ENCODE data around the gene SREBF1.

Gene SREBF1

GRCh38 chr17:17839791-17840707 lies 3.3 kb upstream of the SREBF1 start:
- DNase-seq = peak; percentile 85

GRCh38 chr17:17837966-17838962 lies 1.5 kb upstream of the SREBF1 start:
- DNase-seq = peak; percentile 43

GRCh38 chr17:17837380-17837821 lies 615 bp upstream of the SREBF1 start:
- DNase-seq = no peak

GRCh38 chr17:17836250-17836817 lies 452 bp downstream of the SREBF1 start:
- DNase-seq = peak; percentile 92

- DNase-seq = no peak
Measured at GRCh38 chr17:17835415-17836249, 1.2 kb downstream of the SREBF1 start.

- DNase-seq = no peak
Measured at GRCh38 chr17:17834974-17835373, 1.8 kb downstream of the SREBF1 start.

GRCh38 chr17:17833658-17834357 lies 3.0 kb downstream of the SREBF1 start:
- no peak for DNase-seq

GRCh38 chr17:17832032-17832363 lies 4.8 kb downstream of the SREBF1 start:
- DNase-seq = no peak

- no peak for DNase-seq
Measured at GRCh38 chr17:17831208-17832031, 5.4 kb downstream of the SREBF1 start.

- DNase-seq = no peak
Measured at GRCh38 chr17:17830740-17831207, 6.0 kb downstream of the SREBF1 start.

GRCh38 chr17:17830269-17830567 lies 6.6 kb downstream of the SREBF1 start:
- no peak for DNase-seq

- DNase-seq = no peak
Measured at GRCh38 chr17:17827826-17828621, 8.8 kb downstream of the SREBF1 start.

- DNase-seq = no peak
Measured at GRCh38 chr17:17826942-17827785, 9.6 kb downstream of the SREBF1 start.

- no peak for DNase-seq
Measured at GRCh38 chr17:17826342-17826713, 10.5 kb downstream of the SREBF1 start.

GRCh38 chr17:17824783-17825614 lies 11.8 kb downstream of the SREBF1 start:
- no peak for DNase-seq

GRCh38 chr17:17824119-17824782 lies 12.5 kb downstream of the SREBF1 start:
- peak; percentile 51 for DNase-seq

- DNase-seq = peak; percentile 87
Measured at GRCh38 chr17:17823433-17824118, 13.2 kb downstream of the SREBF1 start.

Data from NCI-H2171 treated with DMSO at 0.1 percent for 48 hours (cell line).